Stimulated activated memory B cell treated with anti-CD40 and anti-IgM and Interleukin-4, amounts not matched to agents 10 μg/mL and 1 μg/mL and 100 μg/mL, for 72 hours (primary cell): ENCODE measurements around the gene C10orf53.

Experiments
- ATAC-seq: fragments of 150-1000 bp; cut with Tn5 transposase; 2 replicates; pipeline ENCODE4 v1.10.0; 2021
- H3K27ac Mint-ChIP-seq: one replicate; pipeline ENCODE4 v1.8.0; 2022; ENCODE audit warnings: mild to moderate bottlenecking, mixed read lengths
- H3K27me3 Mint-ChIP-seq: one replicate; pipeline ENCODE4 v1.8.0; 2022; ENCODE audit warnings: mixed read lengths
- H3K36me3 Mint-ChIP-seq: one replicate; pipeline ENCODE4 v1.8.0; 2022; ENCODE audit warnings: mixed read lengths
- H3K4me1 Mint-ChIP-seq: one replicate; pipeline ENCODE4 v1.8.0; 2022; ENCODE audit warnings: mixed read lengths
- H3K4me3 Mint-ChIP-seq: one replicate; pipeline ENCODE4 v1.8.0; 2022; ENCODE audit warnings: mild to moderate bottlenecking, moderate library complexity, mixed read lengths
- H3K9me3 Mint-ChIP-seq: one replicate; pipeline ENCODE4 v1.8.0; 2022; ENCODE audit warnings: mixed read lengths

C10orf53 gene, protein sequence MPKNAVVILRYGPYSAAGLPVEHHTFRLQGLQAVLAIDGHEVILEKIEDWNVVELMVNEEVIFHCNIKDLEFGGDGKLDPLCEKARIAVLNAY

DNA sequence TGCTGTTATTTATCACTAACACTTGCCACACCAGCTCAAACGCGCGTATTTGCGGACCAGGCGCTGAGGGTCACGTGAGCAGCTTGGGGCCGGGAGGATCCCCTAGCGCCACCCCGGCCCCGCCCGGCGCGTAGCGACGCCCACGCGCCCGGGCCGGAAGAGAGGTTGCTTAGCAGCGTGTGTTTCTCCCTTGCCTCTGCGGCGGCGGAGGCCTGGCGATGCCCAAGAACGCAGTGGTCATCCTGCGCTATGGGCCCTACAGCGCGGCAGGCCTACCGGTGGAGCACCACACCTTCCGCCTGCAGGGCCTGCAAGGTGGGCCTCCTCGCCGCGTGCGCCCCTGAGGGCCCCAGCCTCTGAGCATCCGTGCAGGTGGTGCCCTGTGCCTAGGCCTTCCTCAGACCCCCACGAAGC, at the start of gene C10orf53:
Gene C10orf53, plus strand, starts transcription at position 172 of the 414 bp plus-strand sequence. Its CDS starts 47 bp downstream, at position 219.
- H3K27me3 Mint-ChIP-seq = peaks cover 66% of the 10 kb centered on the region
- H3K9me3 Mint-ChIP-seq = peaks cover 18% of the 10 kb centered on the region
- ATAC-seq = no peak
- no peaks in the 10 kb centered on the region for H3K4me1 Mint-ChIP-seq
- no peaks in the 10 kb centered on the region for H3K36me3 Mint-ChIP-seq
- H3K27ac Mint-ChIP-seq = no peak within 1 kb of the TSS
- H3K4me3 Mint-ChIP-seq = no peak within 1 kb of the TSS

DNA sequence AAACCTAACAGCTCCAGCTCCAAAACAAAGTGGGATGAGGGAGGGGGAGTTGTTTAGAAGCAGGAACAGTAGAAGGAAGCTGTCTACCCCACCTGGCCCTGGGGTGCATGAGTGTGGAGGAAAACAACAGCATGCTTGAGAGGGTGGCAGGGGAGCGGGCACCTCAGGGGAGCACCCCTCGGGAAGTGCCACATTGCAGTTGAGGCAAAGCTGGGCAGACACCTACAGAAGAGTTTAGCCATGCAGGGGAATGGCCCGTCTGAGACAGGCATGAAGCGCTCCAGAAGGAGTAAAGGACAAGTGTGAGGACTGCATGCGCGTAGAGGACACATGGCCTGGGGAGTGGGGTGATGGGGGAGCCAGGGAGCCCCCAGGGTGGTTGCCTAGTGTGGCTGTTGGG, 47.5 kb upstream of the C10orf53 start:
- no peaks in the 10 kb centered on the region for H3K4me1 Mint-ChIP-seq

DNA sequence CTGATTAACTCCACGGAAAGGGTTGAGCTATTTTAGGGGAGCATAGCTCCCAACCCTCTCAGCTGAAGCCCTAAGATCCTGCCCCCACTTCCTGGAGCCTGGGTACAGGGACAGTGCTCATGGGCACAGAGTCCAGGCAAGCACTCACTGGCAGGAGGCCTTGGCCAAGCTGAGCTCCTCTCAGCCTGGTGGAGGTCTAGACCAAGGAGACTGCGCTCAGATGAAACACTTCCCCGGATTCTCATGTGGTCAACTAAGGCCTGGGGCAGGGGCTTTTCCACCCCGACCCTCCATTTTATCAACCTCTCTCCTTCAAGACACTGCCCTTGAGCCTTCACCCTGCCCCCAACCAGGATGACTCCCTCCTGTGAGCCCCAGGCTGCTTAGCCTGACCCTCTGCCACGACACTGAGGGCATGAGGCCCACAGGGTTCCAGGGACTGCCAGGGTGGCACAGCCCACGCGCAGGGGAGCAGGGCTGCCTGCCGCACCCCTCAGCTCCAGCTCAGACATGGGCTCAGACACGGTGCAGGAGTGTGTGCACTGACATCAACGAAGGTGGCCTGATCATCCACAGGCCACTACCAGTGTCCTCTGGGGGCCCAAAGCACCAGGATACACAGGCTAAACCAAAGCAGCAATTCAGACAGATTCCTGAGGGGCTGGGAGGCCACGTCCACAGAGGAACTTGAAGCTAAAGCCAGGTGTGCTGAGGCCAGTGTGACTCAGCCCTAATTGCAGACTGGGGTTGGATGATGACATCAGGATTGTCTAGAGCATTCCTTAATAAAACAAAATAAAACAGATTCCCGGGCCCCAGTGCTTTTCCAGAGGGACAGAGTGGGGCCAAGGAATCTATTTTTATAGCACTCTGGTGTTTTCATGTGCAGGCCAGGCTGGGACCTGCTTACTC, 46.8 kb upstream of the C10orf53 start:
- no peaks in the 10 kb centered on the region for H3K9me3 Mint-ChIP-seq
- H3K36me3 Mint-ChIP-seq = no peaks in the 10 kb centered on the region
- H3K4me1 Mint-ChIP-seq = no peaks in the 10 kb centered on the region
- no peak overlapping the region for H3K27ac Mint-ChIP-seq
- peaks cover 7% of the 10 kb centered on the region for H3K27me3 Mint-ChIP-seq
- no peak overlapping the region for H3K4me3 Mint-ChIP-seq
- no peak for ATAC-seq

More for the DNA sequence above, 47.5 kb upstream of the C10orf53 start:
- Mint-ChIP-seq H3K36me3 (no peaks in the 10 kb centered on the region), H3K27me3 (peaks cover under 1% of the 10 kb centered on the region), H3K27ac (no peak overlapping the region), H3K9me3 (no peaks in the 10 kb centered on the region), H3K4me3 (no peak overlapping the region)
- no peak for ATAC-seq

DNA sequence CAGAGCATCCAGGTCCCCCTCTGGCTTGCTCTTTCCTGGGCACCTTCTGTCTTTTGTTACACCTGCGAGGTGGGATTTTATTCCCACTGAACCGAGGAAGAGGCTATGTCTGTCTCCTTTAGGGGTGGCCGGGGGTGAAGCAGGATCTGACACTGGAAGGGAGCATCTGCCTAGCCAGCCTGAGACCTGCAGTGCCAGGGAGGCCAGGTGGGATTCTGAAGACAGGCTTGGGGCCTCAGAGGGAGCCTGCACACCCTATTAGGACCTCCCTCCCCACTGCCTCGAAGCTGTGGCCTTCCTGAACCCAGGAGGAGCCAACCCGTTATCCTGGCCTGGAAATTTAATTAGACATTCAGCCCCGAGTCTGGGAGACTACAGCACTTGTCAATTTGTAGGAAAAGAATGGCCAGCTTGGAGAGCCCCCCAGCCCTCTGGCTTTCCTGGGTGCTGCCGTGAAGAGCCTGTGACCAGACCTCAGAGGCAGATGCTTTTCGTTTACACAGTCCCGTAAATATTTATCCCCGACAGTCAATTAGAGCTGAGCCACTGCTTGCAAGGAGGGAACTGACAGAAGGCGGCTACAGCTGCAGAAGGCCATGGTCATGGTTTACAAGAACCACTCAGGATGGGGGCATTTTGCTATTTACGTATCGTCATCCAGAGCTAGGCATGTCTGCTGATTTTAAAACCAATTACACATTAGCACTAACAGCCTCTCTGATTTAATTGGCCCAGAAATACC, 46.0 kb upstream of the C10orf53 start:
- Mint-ChIP-seq H3K36me3 (no peaks in the 10 kb centered on the region), H3K27ac (no peak overlapping the region), H3K4me1 (no peaks in the 10 kb centered on the region), H3K4me3 (no peak overlapping the region), H3K27me3 (peaks cover 13% of the 10 kb centered on the region), H3K9me3 (no peaks in the 10 kb centered on the region)
- no peak for ATAC-seq

DNA sequence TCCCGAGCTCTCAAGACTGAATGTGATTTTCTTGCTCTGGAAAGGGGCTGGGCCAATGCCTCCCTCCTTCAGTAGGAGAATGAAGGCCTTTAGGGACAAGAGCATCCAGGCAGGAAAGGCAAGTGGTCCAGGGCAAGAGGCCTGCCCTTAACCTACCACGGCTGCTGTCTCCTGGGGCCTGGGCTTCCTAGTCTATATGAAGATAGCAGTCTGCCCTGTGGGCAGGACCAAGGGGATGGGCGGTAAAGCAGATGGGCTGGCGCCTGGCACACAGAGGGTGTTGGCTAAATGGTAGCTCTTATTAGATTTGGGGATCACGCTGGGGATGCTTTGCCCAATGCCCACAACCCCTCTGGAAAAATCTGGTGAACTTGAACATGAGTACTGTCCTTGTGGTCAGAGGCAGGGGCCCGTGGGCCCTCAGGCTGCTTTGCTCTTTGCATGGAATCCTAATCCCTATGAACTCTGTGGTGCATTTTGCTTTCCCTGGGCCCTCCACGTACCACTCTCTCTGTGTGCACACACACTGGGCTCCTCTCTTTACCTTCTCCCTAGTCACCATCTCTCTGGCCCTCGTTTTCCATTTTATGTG, 45.3 kb upstream of the C10orf53 start:
- no peaks in the 10 kb centered on the region for H3K9me3 Mint-ChIP-seq
- H3K36me3 Mint-ChIP-seq = no peaks in the 10 kb centered on the region
- H3K4me1 Mint-ChIP-seq = no peaks in the 10 kb centered on the region
- H3K27ac Mint-ChIP-seq = no peak overlapping the region
- peak; percentile 13 for ATAC-seq
- H3K4me3 Mint-ChIP-seq = no peak overlapping the region
- peaks cover 13% of the 10 kb centered on the region for H3K27me3 Mint-ChIP-seq

DNA sequence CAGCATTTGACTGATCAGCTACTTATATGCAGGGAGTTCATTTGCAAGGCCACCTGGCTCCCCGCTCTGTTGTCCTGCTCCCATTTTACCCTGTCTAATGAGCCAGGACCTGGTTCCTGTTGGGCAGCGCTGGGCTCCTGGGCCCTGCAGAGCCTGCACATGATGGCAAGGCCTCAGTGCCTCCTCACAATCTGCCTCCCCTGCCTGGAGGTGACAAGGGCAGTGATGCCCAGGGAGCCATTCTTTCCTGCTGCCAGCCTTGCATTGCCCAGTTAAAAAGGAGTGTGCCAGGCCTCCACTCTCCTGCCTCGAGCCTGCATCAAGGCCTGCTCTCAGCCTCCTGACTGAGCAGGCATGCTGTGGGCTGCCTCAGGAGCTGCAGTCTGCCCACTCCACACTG, 37.1 kb upstream of the C10orf53 start:
- no peaks in the 10 kb centered on the region for H3K9me3 Mint-ChIP-seq
- no peaks in the 10 kb centered on the region for H3K4me1 Mint-ChIP-seq
- peaks cover 77% of the 10 kb centered on the region for H3K27me3 Mint-ChIP-seq
- no peak for ATAC-seq
- no peak overlapping the region for H3K4me3 Mint-ChIP-seq
- H3K36me3 Mint-ChIP-seq = no peaks in the 10 kb centered on the region
- no peak overlapping the region for H3K27ac Mint-ChIP-seq

DNA sequence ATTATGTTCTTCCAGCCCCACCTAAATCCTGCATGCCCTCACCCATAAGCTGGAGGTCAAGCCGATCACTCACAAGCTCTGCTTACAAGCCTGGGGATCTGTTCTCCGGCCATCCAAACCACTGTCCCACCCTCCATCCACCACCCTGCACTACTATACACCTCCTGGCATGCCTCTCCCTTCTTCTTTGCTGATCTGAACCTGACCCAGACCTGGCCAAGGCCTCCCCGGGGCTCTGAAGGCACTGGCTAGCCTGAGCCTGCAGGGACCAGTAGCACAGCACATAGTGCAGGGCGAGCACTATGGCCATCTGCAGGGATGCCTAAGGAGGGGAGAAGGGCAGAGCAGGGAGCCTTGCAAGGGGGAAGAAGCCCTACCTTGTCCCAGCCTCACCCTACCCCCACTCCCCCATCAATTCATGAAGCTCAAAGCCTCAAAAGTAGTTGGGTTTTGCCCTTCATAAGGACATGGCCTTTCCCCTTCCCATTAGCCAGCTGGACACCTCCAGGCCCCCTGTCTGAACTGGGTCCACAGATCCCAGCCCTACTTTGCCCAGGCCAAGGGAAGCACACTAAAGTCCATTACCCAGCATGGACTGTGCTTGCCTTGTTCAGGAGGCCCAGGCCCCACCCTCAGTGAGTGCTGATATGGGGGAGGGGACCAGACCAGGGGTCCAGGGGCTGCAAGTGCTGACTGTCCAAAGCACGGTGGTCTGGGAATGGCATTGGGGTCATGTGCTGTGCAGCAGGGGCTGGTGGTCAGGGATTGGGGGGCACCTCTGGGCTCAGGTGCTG, 36.0 kb upstream of the C10orf53 start:
- Mint-ChIP-seq H3K27me3 (peaks cover 79% of the 10 kb centered on the region), H3K4me3 (no peak overlapping the region), H3K27ac (no peak overlapping the region), H3K36me3 (no peaks in the 10 kb centered on the region), H3K9me3 (no peaks in the 10 kb centered on the region), H3K4me1 (no peaks in the 10 kb centered on the region)
- ATAC-seq = no peak

DNA sequence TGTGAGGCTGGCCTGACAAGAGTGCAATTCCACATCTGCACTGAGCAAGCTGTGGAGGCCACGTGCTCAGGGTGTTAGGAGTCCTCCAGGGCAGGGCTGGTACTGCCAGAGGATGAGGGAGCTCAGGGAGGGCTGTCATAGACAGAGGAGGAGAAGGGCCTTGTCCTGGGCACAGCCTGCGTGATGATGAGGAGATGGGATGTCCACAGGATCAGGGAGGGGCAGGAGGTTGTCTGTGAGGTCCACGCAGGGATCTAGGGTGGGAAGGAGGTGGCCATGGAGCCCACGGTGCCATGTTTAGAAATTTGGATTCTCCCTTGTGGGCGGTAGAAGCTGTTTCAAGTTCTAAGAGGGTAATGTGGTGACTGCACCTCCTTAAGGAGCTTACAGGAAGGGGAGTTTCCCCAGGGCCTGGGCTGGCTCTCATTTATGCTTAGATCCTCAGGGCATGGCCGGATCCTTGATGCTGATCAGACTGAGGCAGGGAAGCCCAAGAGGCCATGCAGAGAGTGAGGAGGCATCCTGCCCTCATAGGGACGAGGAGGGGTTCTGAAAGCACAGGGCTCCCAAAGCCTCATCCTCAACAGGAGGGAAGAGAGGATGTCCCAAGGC, 35.3 kb upstream of the C10orf53 start:
- H3K27ac Mint-ChIP-seq = no peak overlapping the region

DNA sequence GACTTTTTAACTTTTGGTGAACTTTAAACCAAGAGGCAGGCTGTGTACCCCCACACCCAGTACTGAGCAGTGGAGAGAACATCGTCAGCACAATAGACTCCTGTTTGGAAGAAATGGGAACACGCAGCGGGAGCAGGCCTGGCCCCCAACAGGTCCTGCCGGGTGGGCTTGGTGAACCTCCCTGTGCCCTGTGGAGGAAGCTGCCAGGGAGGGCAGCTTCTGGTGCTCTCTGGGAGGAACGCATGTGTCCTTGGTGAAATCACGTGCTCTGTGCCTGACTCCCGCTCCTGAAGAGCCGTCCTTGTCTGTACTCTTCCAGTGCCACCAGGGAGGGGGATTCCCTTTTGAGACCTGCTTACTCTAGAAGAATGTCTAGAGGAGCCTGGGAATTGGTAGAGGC, 34.0 kb upstream of the C10orf53 start:
- Mint-ChIP-seq H3K36me3 (no peaks in the 10 kb centered on the region), H3K27me3 (peaks cover 77% of the 10 kb centered on the region)
- ATAC-seq = no peak

More for the DNA sequence above, 35.3 kb upstream of the C10orf53 start:
- ATAC-seq = no peak
- Mint-ChIP-seq H3K4me1 (peaks cover under 1% of the 10 kb centered on the region), H3K9me3 (no peaks in the 10 kb centered on the region), H3K27me3 (peaks cover 81% of the 10 kb centered on the region), H3K36me3 (no peaks in the 10 kb centered on the region), H3K4me3 (no peak overlapping the region)

DNA sequence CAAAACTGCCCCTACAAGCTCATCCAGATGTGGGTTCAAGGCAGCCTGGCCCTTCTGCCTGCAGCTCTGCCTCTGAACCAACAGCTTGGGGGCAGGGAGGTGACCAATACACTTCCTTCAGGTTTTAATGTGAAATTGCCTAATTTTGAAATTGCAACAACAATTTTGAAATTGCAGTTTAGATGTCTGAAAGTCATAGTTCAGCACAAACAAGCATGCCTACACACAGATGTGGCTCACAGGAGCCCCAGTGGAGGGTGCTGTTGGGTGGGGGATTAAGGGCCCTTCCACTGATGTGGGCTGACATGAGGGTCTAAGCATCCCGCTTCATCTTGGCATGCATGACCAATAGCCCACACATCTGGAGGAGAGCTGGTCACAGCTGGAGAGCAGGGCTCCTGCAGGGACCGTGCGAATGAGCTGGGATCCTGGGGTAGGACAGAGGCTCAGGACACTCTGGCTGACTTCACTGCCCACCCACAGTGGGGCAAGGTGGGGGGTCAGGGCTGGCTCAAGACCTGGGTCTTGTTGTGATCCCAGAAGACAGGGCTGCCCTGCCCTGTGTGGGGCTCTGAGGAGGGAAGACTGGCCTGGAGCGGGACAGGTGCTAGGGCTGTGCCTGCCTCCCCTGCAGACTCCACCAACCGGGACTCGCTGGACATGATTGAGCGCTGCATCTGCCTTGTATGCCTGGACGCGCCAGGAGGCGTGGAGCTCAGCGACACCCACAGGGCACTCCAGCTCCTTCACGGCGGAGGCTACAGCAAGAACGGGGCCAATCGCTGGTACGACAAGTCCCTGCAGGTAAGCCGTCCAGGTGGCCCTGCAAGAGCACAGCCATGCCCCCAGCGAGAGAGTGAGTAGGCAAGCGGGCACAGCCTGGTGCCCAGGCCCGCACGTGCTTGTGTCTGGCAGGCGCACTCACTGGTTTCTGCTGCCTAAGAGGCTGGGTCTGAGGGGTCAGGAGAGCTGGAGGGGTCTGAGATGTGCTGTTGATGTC, 33.3 kb upstream of the C10orf53 start:
- peak; percentile 9 for ATAC-seq
- no peaks in the 10 kb centered on the region for H3K9me3 Mint-ChIP-seq
- H3K4me3 Mint-ChIP-seq = no peak overlapping the region
- H3K36me3 Mint-ChIP-seq = no peaks in the 10 kb centered on the region
- H3K27me3 Mint-ChIP-seq = peaks cover 74% of the 10 kb centered on the region
- peaks cover 16% of the 10 kb centered on the region for H3K4me1 Mint-ChIP-seq
- H3K27ac Mint-ChIP-seq = no peak overlapping the region

More for the DNA sequence above, 34.0 kb upstream of the C10orf53 start:
- H3K9me3 Mint-ChIP-seq = no peaks in the 10 kb centered on the region
- H3K27ac Mint-ChIP-seq = no peak overlapping the region
- H3K4me3 Mint-ChIP-seq = no peak overlapping the region
- peaks cover 14% of the 10 kb centered on the region for H3K4me1 Mint-ChIP-seq

DNA sequence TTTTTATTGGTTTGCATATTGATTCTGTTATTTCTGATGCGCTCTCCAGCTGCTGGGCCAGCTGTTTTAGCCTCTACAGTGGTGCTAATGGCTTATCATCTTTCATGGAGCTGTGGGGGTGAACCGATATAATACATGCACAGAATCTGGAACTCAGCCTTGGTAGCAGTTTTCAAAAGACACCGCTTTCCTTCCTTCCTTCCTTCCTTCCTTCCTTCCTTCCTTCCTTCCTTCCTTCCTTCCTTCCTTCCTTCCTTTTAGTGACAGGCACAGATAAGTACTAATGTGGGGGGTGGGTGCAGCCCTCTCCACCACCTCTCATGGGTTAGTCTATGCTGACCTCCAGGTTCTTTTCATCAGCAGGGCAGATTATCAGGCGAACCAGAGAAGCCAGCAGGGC, 31.9 kb upstream of the C10orf53 start:
- Mint-ChIP-seq H3K27me3 (peaks cover 70% of the 10 kb centered on the region), H3K36me3 (no peaks in the 10 kb centered on the region), H3K9me3 (no peaks in the 10 kb centered on the region), H3K27ac (no peak overlapping the region), H3K4me3 (no peak overlapping the region), H3K4me1 (peaks cover 16% of the 10 kb centered on the region)
- no peak for ATAC-seq

DNA sequence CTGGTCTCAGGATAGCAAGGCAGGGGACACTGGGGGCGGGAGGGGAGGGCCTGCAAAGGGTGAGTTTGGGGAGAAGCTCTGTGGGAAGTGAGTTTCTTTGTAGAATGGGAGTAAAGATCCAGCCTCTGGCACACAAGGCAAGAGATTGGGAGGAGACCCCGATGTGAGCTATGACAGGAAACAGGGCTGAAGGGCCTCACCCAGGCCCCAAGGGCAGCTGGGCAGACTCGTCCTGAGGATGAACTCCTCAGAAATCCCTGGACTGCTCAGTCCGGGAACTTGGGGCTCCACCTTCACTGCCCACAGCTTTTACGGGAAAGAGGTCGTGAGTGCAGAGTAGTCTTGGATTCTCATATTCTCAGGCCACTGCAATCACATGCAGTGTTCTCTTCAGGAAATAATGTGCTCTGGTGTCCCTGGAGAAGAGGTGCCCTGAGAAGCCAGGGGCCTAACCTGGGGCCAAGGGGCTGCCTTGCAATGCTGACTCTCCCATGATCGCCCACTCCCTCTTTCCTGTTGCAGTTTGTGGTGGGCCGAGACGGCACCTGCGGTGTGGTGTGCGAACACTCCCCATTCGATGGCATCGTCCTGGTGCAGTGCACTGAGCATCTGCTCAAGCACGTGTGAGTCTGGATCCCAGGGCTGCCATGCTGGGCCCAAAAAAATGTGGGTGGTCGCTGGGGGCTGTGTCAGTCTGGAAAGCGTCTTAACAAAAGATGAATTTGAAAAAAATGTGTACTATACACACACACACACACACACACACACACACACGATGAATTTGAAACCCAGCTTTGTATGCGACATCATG, 31.3 kb upstream of the C10orf53 start:
- Mint-ChIP-seq H3K4me3 (no peak overlapping the region), H3K36me3 (no peaks in the 10 kb centered on the region), H3K27ac (no peak overlapping the region), H3K4me1 (peaks cover 16% of the 10 kb centered on the region), H3K9me3 (no peaks in the 10 kb centered on the region), H3K27me3 (peaks cover 70% of the 10 kb centered on the region)
- no peak for ATAC-seq

DNA sequence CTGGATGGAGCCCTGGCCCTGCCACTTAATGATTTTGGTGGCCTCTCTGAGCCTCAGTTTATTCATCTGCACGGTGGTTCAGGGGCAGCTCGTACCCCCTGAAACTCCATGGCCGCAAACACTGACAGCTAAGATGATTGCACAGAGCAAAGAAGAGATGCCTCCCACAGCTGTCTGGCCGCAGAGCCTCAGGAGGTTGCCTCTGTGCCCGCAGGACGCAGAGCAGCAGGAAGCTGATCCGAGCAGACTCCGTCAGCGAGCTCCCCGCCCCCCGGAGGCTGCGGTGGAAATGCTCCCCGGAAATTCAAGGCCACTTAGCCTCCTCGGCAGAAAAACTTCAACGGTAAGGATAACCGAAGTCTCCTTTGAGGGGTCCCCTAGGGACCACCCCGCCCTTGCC, 30.2 kb upstream of the C10orf53 start:
- Mint-ChIP-seq H3K27ac (peak overlapping the region; percentile 10), H3K4me3 (no peak overlapping the region), H3K9me3 (no peaks in the 10 kb centered on the region), H3K27me3 (peaks cover 60% of the 10 kb centered on the region), H3K4me1 (peaks cover 16% of the 10 kb centered on the region), H3K36me3 (no peaks in the 10 kb centered on the region)
- ATAC-seq = peak; percentile 22
